ENCODE measurements around the gene AMY2B. TPM values are rescaled to one million over a fixed set of nuclear protein-coding genes. Genes with fewer than 3 reads are reported as not detected.
"Not testable (repeated sequence)": the region's sequence is repeated elsewhere in the genome, so short reads cannot be mapped to it uniquely, and the experiment has no call there.

The AMY2B gene
- total RNA-seq (2012; rRNA removed) (0.72 and 1.1 TPM in 2 replicates), polyA plus RNA-seq (2012; rRNA removed) (0.92 and 1.7 TPM in 2 replicates), Bru-seq, nascent RNA (percentile 38 among the genes with signal in this experiment), BruChase-seq, experiment 1, labeled RNA remaining after a 6-hour chase (percentile 41 among the genes with signal in this experiment), BruChase-seq, experiment 2, labeled RNA remaining after a 2-hour chase (percentile 46 among the genes with signal in this experiment)
- polyA plus RNA-seq (2012; cell fraction: cytosol; rRNA removed), result 0.03 TPM in 1 of 2 replicates, not detected in the other
- 1.1 and 11.0 TPM in 2 replicates for polyA plus RNA-seq (2012; cell fraction: nucleus; rRNA removed; ENCODE audit: low replicate concordance)
- long read RNA-seq, result 0 reads

GRCh38 chr1:103571289-103571688 is at the start of gene AMY2B:
Gene AMY2B (plus strand): TSS chr1:103571589. CDS start chr1:103571603, 14 bp downstream.
- H4K5ac ChIP-seq (ENCODE audit: low read depth, low read length); H3K56ac ChIP-seq (ENCODE audit: extremely low read depth, insufficient read depth, low read length); H4K20me1 ChIP-seq (ENCODE audit: insufficient read depth, low read length); H3K9me1 ChIP-seq (ENCODE audit: insufficient read depth, low read length); H3K4ac ChIP-seq (ENCODE audit: low read depth, low read length); BruUV-seq (replicated peaks); H3K36me3 ChIP-seq (ENCODE audit: control insufficient read depth, insufficient read depth, low read length); dilution Hi-C loops (cut with HindIII; ENCODE audit: low sequenced_read_pairs, unreplicated experiment); H3K4me2 ChIP-seq (ENCODE audit: low read depth, low read length); H3K23ac ChIP-seq (ENCODE audit: low read depth, low read length); H2BK15ac ChIP-seq (ENCODE audit: low read depth, low read length); intact Hi-C loops (cut with micrococcal nuclease); H2BK5ac ChIP-seq (ENCODE audit: low read depth, low read length, poor library complexity, severe bottlenecking); H2AK5ac ChIP-seq (ENCODE audit: low read depth, low read length); POLR2A ChIA-PET (ENCODE audit: unreplicated experiment); in situ Hi-C loops (cut with MboI; ENCODE audit: low sequenced_read_pairs); DNase-seq; H4K91ac ChIP-seq (ENCODE audit: insufficient read depth, low read depth, low read length); H2AFZ ChIP-seq (replicated peaks; ENCODE audit: low read length, poor library complexity); CTCF ChIA-PET; H3K4me3 ChIP-seq (ENCODE audit: insufficient read depth, low read depth, low read length); H2BK20ac ChIP-seq (ENCODE audit: low read depth, low read length); H3K79me1 ChIP-seq (ENCODE audit: low read depth in 1 of 2, low read length in 2 of 2); H3K18ac ChIP-seq (ENCODE audit: low read depth, low read length); H3K9me3 ChIP-seq (ENCODE audit: control insufficient read depth, insufficient read depth, low read length); H3K14ac ChIP-seq (replicated peaks; ENCODE audit: low read depth, low read length); H2AK9ac ChIP-seq (replicated peaks; ENCODE audit: low read depth, low read length, poor library complexity); H2BK120ac ChIP-seq (ENCODE audit: low read depth, low read length); H3K9ac ChIP-seq (ENCODE audit: low read depth, low read length); H3K27me3 ChIP-seq (ENCODE audit: control insufficient read depth, insufficient read depth, low read length); ATAC-seq (ENCODE audit: low read depth); H4K8ac ChIP-seq (ENCODE audit: low read depth in 2 of 2, low read length in 2 of 2); H3K27ac ChIP-seq (ENCODE audit: insufficient read depth, low read length); H3K4me1 ChIP-seq (ENCODE audit: control insufficient read depth, insufficient read depth, low read length): not testable (repeated sequence)
- WGBS, 2 experiments (ENCODE audit: extremely low coverage in 2 of 2, insufficient read length in 1 of 2), result no CpG with 5 or more reads among the region's 2 CpGs

All from IMR-90 (cell line).